Ishikawa (cell line): ENCODE data around the gene AKR1B15.

ENCODE experiments used
- EGR1 ChIP-seq: IDR thresholded peaks from 2 replicates; pipeline ENCODE4 v1.6.1; 2012
- FOXM1 ChIP-seq: IDR thresholded peaks from 2 replicates; pipeline ENCODE4 v1.6.1; 2012; ENCODE audit warnings: low read depth, borderline replicate concordance
- REST ChIP-seq: IDR thresholded peaks from 2 replicates; pipeline ENCODE4 v1.6.1; 2012; ENCODE audit warnings: low read depth, mild to moderate bottlenecking
- TAF1 ChIP-seq: IDR thresholded peaks from 2 replicates; pipeline ENCODE4 v1.6.1; 2012; ENCODE audit warnings: low read depth, mild to moderate bottlenecking
- TEAD4 ChIP-seq: IDR thresholded peaks from 2 replicates; pipeline ENCODE4 v1.6.1; 2012

DNA sequence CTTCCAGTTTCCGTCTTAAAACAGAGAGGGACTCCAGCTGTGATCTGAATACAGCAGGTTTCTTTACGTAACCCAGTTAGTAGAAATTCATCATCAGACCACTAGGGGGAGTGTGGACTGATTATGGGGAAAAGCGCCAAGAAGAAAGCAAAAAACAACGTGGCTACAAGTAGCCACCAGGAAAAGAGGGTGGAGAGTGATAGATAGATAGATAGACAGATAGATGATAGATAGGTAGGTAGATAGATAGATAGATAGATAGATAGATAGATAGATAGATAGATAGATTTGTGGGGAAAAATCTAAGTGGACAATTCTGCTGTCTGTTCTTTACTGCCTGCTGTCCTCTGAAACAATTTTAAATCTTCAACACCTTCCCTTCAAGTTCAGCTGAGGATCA, 34.2 kb upstream of the AKR1B15 start:
- TF ChIP-seq TAF1, result no peak
- TF ChIP-seq FOXM1, result no peak
- no peak for TF ChIP-seq EGR1
- no peak for TF ChIP-seq TEAD4
- no peak for TF ChIP-seq REST
